Ovary (tissue), 9 donors: ENCODE results near the gene DYNC1H1. TPM values are rescaled to one million over a fixed set of nuclear protein-coding genes. Genes with fewer than 3 reads are reported as not detected.

Experiments
- DNase-seq, 5 donors: peaks; one replicate each; pipeline ENCODE4 v3.0.0-alpha.2; 2019 to 2020
- H3K27ac ChIP-seq, 2 donors: fragments of 200-600 bp; one replicate each; pipeline versions ENCODE4 v1.5.1 to v1.8.0; 2019 to 2022
- H3K27me3 ChIP-seq: fragments of 200-600 bp; one replicate; pipeline ENCODE4 v1.8.0; 2022
- H3K36me3 ChIP-seq: fragments of 200-600 bp; sonication (generic); one replicate; pipeline ENCODE4 v1.5.1; 2019
- H3K4me1 ChIP-seq: one replicate; pipeline ENCODE4 v1.8.1; 2013; ENCODE audit warnings: mild to moderate bottlenecking, moderate library complexity; ENCODE audit not compliant: insufficient read depth
- H3K4me3 ChIP-seq: fragments of 200-600 bp; sonication (generic); one replicate; pipeline ENCODE4 v1.5.1; 2017
- H3K9me3 ChIP-seq, 2 donors: fragments of 200-600 bp in 1 of 2; sonication (generic) in 1 of 2; one replicate each; pipeline versions ENCODE4 v1.5.1 to v1.8.1; 2013 to 2019; ENCODE audit warnings: mild to moderate bottlenecking in 1 of 2, moderate library complexity in 1 of 2
- EP300 ChIP-seq: sonication (generic); formaldehyde crosslinking; IDR thresholded peaks from one replicate; pipeline ENCODE4 v1.6.1; 2017; ENCODE audit warnings: antibody characterized with exemption
- POLR2A ChIP-seq: fragments of 450-650 bp; IDR thresholded peaks from one replicate; pipeline ENCODE4 v1.6.1; 2017; ENCODE audit warnings: antibody characterized with exemption, mild to moderate bottlenecking, moderate library complexity
- WGBS, 3 donors: extraction: QIAGEN DNeasy Blood & Tissue Kit in 1 of 3; methylation state at CpG; one replicate each; pipeline versions ENCODE4 v1.1.5 to v1.1.7; 2013 to 2017; 5-methylcytosine and 5-hydroxymethylcytosine counted together
- intact Hi-C, 4 donors: fragments of 100-400 bp; cut with DNase I; formaldehyde crosslinking; loops; one replicate each; pipeline versions ENCODE4 v1.11.0 to v1.15.1; 2022 to 2023
- polyA plus RNA-seq, 2 donors: library from polyadenylated mRNA; stranded (reverse); fragments of 200-250 nt in 1 of 2; fragments of 350-450 nt in 1 of 2; fragmentation: Illumina TruSeq in 1 of 2; extraction: RNeasy Lipid Tissue Mini Kit (QIAGEN cat#74804) in 1 of 2; gene quantifications; one replicate each; pipeline ENCODE4 v1.2.3, GENCODE V29; 2013 to 2014
- total RNA-seq, 7 donors: library from RNA; depleted of rRNA in 2 of 7; stranded (reverse); fragments of >200 nt in 2 of 7; fragmentation: NEBNext Ultra II Directional in 3 of 7; extraction: Animal tissue kit (Norgen Biotek cat#: 25700) in 3 of 7; gene quantifications; one replicate each; pipeline versions ENCODE4 v1.1.0 to v1.2.4, GENCODE V29; 2016 to 2023
- TF ChIP-seq, protein P1 (sequence below), 3 donors: fragments of 450-650 bp in 2 of 3; fragments of 200-600 bp in 1 of 3; IDR thresholded peaks; one replicate each; pipeline versions ENCODE4 v1.5.1 to v1.8.0; 2016 to 2022; ENCODE audit warnings: antibody characterized with exemption in 3 of 3, mild to moderate bottlenecking in 1 of 3
- donor health status: DM: no; HTN: no; CAD: no; lungs with moderate emphysema.
- donor health status: DM: no; HTN: no; CAD: no.
- donor health status: Bipolar disorder and iron deficiency.
- donor health status: DM: yes; HTN: yes; CAD: no.
- donor health status: DM: no; HTN: no; CAD: no.
- donor health status: DM: yes; HTN: yes; CAD: no.

The DYNC1H1 gene
- total and polyA plus RNA-seq, 9 donors, result 130 to 373 (median 246) TPM

DNA sequence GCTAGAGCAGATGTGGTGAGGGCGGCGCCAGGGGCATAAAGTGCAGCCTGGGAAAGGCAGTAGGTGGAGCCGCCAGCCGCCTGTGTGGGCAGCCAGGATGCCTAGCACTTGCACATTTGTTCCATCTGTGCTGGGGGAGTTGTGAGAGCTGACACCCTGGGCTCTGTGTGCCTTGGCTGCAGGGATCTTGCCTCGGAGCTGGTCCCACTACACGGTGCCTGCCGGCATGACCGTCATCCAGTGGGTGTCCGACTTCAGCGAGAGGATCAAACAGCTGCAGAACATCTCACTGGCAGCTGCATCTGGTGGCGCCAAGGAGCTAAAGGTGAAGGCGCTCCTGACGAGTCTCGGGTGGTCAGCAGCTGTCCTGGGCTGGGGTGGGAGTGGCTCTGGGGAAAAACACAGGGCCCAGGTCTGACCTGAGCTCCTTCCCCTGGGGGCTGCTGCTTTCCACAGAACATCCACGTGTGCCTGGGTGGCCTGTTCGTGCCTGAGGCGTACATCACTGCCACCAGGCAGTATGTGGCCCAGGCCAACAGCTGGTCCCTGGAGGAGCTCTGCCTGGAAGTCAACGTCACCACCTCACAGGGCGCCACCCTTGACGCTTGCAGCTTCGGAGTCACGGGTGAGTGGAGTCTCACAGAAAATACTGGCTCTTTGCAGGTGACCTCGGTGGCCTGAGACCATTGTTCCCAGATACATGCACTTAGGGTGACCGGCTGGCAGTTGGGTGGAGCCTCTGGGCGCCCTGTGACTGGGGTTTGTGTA, 85.1 kb downstream of the DYNC1H1 start:
- Histone ChIP-seq H3K4me1 (no peaks in the 10 kb centered on the region), H3K36me3 (no peaks in the 10 kb centered on the region), H3K27ac (no peak overlapping the region), H3K27me3 (no peaks in the 10 kb centered on the region), H3K9me3 (no peaks in the 10 kb centered on the region), H3K4me3 (no peak overlapping the region)
- intact Hi-C loops, result no loop called here
- WGBS, 3 donors, result 42 to 65% (median 43%) methylated on average over 22 to 25 of the region's 25 CpGs
- DNase-seq, result peak in 2 of 5 donors; percentile 31 to 48
- TF ChIP-seq EP300, result no peak
- TF ChIP-seq, protein P1, sequence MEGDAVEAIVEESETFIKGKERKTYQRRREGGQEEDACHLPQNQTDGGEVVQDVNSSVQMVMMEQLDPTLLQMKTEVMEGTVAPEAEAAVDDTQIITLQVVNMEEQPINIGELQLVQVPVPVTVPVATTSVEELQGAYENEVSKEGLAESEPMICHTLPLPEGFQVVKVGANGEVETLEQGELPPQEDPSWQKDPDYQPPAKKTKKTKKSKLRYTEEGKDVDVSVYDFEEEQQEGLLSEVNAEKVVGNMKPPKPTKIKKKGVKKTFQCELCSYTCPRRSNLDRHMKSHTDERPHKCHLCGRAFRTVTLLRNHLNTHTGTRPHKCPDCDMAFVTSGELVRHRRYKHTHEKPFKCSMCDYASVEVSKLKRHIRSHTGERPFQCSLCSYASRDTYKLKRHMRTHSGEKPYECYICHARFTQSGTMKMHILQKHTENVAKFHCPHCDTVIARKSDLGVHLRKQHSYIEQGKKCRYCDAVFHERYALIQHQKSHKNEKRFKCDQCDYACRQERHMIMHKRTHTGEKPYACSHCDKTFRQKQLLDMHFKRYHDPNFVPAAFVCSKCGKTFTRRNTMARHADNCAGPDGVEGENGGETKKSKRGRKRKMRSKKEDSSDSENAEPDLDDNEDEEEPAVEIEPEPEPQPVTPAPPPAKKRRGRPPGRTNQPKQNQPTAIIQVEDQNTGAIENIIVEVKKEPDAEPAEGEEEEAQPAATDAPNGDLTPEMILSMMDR (IDR thresholded peaks at IDR 0.05), result no peak
- TF ChIP-seq POLR2A, result no peak

DNA sequence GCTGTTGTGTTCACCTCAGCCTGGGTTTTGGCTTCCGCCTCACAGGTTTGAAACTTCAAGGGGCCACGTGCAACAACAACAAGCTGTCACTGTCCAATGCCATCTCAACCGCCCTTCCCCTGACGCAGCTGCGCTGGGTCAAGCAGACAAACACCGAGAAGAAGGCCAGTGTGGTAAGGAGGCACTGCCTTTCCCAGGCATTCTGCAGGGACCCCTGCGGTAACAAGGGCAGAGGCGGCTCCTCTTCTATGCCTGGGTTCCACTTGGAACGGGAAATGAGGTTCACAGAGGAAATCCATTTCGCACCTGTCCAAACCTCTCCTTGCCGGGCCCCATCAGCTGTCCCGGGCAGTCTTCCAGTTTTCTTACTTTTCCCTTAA, 85.6 kb downstream of the DYNC1H1 start:
- TF ChIP-seq EP300, result no peak
- TF ChIP-seq POLR2A, result no peak
- TF ChIP-seq, protein P1 (IDR thresholded peaks at IDR 0.05), result no peak
- 55 to 78% (median 58%) methylated on average over 12 of the region's 12 CpGs for whole genome bisulfite sequencing, 3 donors
- Histone ChIP-seq H3K36me3 (no peaks in the 10 kb centered on the region), H3K27me3 (no peaks in the 10 kb centered on the region), H3K4me1 (no peaks in the 10 kb centered on the region), H3K4me3 (no peak overlapping the region), H3K27ac (no peak overlapping the region), H3K9me3 (no peaks in the 10 kb centered on the region)
- intact Hi-C loops, result no loop called here
- no peak for DNase-seq

DNA sequence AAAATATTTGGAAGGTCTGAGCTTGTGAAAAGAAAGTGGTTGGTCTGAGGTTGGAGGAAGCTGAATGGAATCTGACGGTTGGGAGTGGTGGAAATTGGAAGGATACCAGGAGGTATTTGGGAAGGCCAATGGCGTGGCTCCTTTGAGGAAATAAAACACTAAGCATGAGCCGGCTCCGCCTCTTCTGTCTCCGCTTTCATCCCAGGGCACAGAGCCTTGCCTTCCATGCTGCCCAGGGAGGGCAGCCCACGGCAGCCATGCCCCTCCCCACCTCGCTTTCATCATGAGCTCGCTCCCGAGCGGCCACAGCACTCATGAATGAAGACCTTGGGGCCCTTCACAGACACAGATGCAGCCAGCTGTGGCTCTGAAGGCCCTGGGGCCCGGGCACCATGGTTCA, 86.3 kb downstream of the DYNC1H1 start:
- Histone ChIP-seq H3K27me3 (no peaks in the 10 kb centered on the region), H3K4me1 (no peaks in the 10 kb centered on the region), H3K36me3 (no peaks in the 10 kb centered on the region), H3K9me3 (no peaks in the 10 kb centered on the region), H3K27ac (peak overlapping the region in 1 of 2 donors; percentile 49), H3K4me3 (no peak overlapping the region)
- intact Hi-C loops, result no loop called here
- no peak for TF ChIP-seq POLR2A
- TF ChIP-seq EP300, result no peak
- TF ChIP-seq, protein P1 (IDR thresholded peaks at IDR 0.05), result no peak
- 10 to 26% (median 15%) methylated on average over 11 of the region's 11 CpGs for WGBS, 3 donors
- DNase-seq, result peak; percentile 56 to 79 (median 73)

DNA sequence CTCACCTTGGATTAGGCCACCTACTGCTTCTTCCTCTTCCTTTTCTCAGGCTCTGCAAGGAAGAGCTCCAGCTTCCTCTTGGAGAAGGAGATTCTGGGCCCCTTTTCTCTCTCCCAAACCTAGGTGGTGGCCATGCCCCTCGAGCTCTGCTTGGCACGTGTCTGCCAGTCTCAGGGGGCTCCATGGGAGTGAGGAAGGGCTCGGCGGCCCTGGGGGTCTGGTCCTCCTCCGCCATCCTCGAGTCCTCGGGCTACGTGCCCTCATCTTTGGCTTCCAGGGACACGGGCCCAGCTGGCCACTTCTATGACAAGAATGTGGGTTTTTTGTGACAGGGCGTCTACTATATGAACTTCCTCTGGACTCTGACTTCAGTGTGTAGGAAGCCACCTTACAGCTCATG, 88.1 kb downstream of the DYNC1H1 start:
- Histone ChIP-seq H3K9me3 (no peaks in the 10 kb centered on the region), H3K4me3 (no peak overlapping the region), H3K27ac (no peak overlapping the region), H3K27me3 (no peaks in the 10 kb centered on the region), H3K36me3 (no peaks in the 10 kb centered on the region), H3K4me1 (no peaks in the 10 kb centered on the region)
- WGBS, 3 donors, result 89 to 90% (median 90%) methylated on average over 10 of the region's 10 CpGs
- no peak for DNase-seq
- no peak for TF ChIP-seq EP300
- TF ChIP-seq POLR2A, result no peak
- TF ChIP-seq, protein P1 (IDR thresholded peaks at IDR 0.05), result no peak
- intact Hi-C loops, result no loop called here
